ACHN (cell line): ENCODE measurements around the gene RAI1.

ENCODE experiments used
- DNase-seq: peaks from one replicate; pipeline ENCODE4 v3.0.0-alpha.2; 2015
- in situ Hi-C: cut with HindIII; loops from 2 replicates; pipeline ENCODE4 v1.10.0; 2017; ENCODE audit warnings: low sequenced_read_pairs, low pct_ligation_motif_present, low pct_unique_long_range_greater_than_20kb

Gene RAI1

GRCh38 chr17:17738901-17739300, 57.6 kb downstream of the RAI1 start:
- DNase-seq: no peak

GRCh38 chr17:17739388-17740066, 58.3 kb downstream of the RAI1 start:
- DNase-seq: no peak
- in situ Hi-C loops: no loop called here

More at GRCh38 chr17:17738901-17739300, 57.6 kb downstream of the RAI1 start:
- in situ Hi-C loops: no loop called here

- in situ Hi-C loops: no loop called here
- DNase-seq: no peak
These were observed 59.5 kb downstream of the RAI1 start for GRCh38 chr17:17740615-17741348.

- in situ Hi-C loops: no loop called here
- no peak for DNase-seq
These were observed 60.2 kb downstream of the RAI1 start for GRCh38 chr17:17741349-17742023.

- in situ Hi-C loops: no loop called here
- DNase-seq: no peak
These were observed 60.9 kb downstream of the RAI1 start for GRCh38 chr17:17742133-17742621.

GRCh38 chr17:17742688-17743390, 61.6 kb downstream of the RAI1 start:
- in situ Hi-C loops: no loop called here
- DNase-seq: no peak

GRCh38 chr17:17743391-17744112, 62.3 kb downstream of the RAI1 start:
- in situ Hi-C loops: no loop called here

GRCh38 chr17:17744116-17744515, 62.9 kb downstream of the RAI1 start:
- no peak for DNase-seq
- in situ Hi-C loops: no loop called here

More at GRCh38 chr17:17743391-17744112, 62.3 kb downstream of the RAI1 start:
- DNase-seq: no peak

- DNase-seq: no peak
- in situ Hi-C loops: no loop called here
These were observed 64.5 kb downstream of the RAI1 start for GRCh38 chr17:17745476-17746455.

- in situ Hi-C loops: no loop called here
- no peak for DNase-seq
These were observed 66.9 kb downstream of the RAI1 start for GRCh38 chr17:17748179-17748578.

- DNase-seq: no peak
These were observed 67.3 kb downstream of the RAI1 start for GRCh38 chr17:17748604-17749003.

GRCh38 chr17:17749025-17749772, 67.9 kb downstream of the RAI1 start:
- in situ Hi-C loops: no loop called here
- DNase-seq: no peak

More at GRCh38 chr17:17748604-17749003, 67.3 kb downstream of the RAI1 start:
- in situ Hi-C loops: no loop called here

- peak; percentile 35 for DNase-seq
- in situ Hi-C loops: no loop called here
These were observed 68.7 kb downstream of the RAI1 start for GRCh38 chr17:17749921-17750320.

- in situ Hi-C loops: no loop called here
- DNase-seq: no peak
These were observed 69.6 kb downstream of the RAI1 start for GRCh38 chr17:17750881-17751280.

GRCh38 chr17:17751489-17752088, 70.3 kb downstream of the RAI1 start:
- DNase-seq: no peak
- in situ Hi-C loops: no loop called here
